SK-N-SH (cell line): ENCODE data around the gene MCCC1. TPM values are rescaled to one million over a fixed set of nuclear protein-coding genes. Genes with fewer than 3 reads are reported as not detected.
A peak's percentile ranks its signal among the peaks of the same experiment; 100 is the strongest.

Source experiments
- CTCF ChIA-PET: fragments of 300-600, 350-600 bp; formaldehyde crosslinking; extraction: SDS; loops from one replicate; lab custom pipeline; 2021; lab: Yijun Ruan, JAX
- POLR2A ChIA-PET: fragments of 350-600 bp; sonication (Branson Sonifier 250); formaldehyde crosslinking; extraction: SDS; loops from one replicate; lab custom pipeline; 2020; ENCODE audit warnings: antibody characterized with exemption, inconsistent platforms; lab: Yijun Ruan, JAX
- DNase-seq: peaks from one replicate; pipeline ENCODE4 v3.0.0; 2012
- H2AFZ ChIP-seq: fragments of 200-600 bp; sonication (generic); 2 replicates; pipeline ENCODE4 v1.8.1; 2016; ENCODE audit warnings: antibody characterized with exemption, mild to moderate bottlenecking, low read depth
- H3F3A ChIP-seq: fragments of 200-600 bp; sonication (generic); replicated peaks from 2 replicates; pipeline ENCODE3; 2016; ENCODE audit warnings: antibody characterized with exemption, mild to moderate bottlenecking; ENCODE audit not compliant: insufficient read depth
- H3K27ac ChIP-seq, 2 experiments: fragments of 200-500 bp in 1 of 2; fragments of 200-600 bp in 1 of 2; sonication (Bioruptor generic) in 1 of 2; sonication (generic), shearing (Covaris generic) in 1 of 2; 2 replicates each; pipeline versions ENCODE4 v1.5.1 to v1.6.1; 2014 to 2016; ENCODE audit warnings: low read depth in 2 of 2, inconsistent platforms in 1 of 2, low read length in 1 of 2, mild to moderate bottlenecking in 1 of 2, mixed read lengths in 1 of 2
- H3K27me3 ChIP-seq: fragments of 200-600 bp; sonication (generic), shearing (Covaris generic); 2 replicates; pipeline ENCODE4 v1.6.1; 2016; ENCODE audit warnings: mixed run types; ENCODE audit not compliant: insufficient read depth
- H3K36me3 ChIP-seq, 2 experiments: fragments of 200-500 bp in 1 of 2; fragments of 200-600 bp in 1 of 2; sonication (Bioruptor generic) in 1 of 2; sonication (generic) in 1 of 2; replicated peaks in 1 of 2; 2 replicates each; pipeline versions ENCODE3 to v1.5.1; 2014 to 2016; ENCODE audit warnings: low read length in 1 of 2, mild to moderate bottlenecking in 1 of 2; ENCODE audit not compliant: insufficient read depth in 2 of 2, control insufficient read depth in 1 of 2
- H3K4me1 ChIP-seq, 2 experiments: fragments of 200-500 bp in 1 of 2; fragments of 200-600 bp in 1 of 2; sonication (Bioruptor generic) in 1 of 2; sonication (generic), shearing (Covaris generic) in 1 of 2; 2 replicates each; pipeline versions ENCODE4 v1.5.1 to v1.6.1; 2014 to 2016; ENCODE audit warnings: low read depth in 1 of 2, low read length in 1 of 2, mixed run types in 1 of 2; ENCODE audit not compliant: insufficient read depth in 2 of 2, control insufficient read depth in 1 of 2
- H3K4me2 ChIP-seq: fragments of 200-600 bp; sonication (generic), shearing (Covaris generic); 2 replicates; pipeline ENCODE4 v1.6.1; 2017; ENCODE audit warnings: mixed run types
- H3K4me3 ChIP-seq, 2 experiments: fragments of 200-500 bp in 1 of 2; fragments of 200-600 bp in 1 of 2; sonication (Bioruptor generic) in 1 of 2; sonication (generic), shearing (Covaris generic) in 1 of 2; 2 replicates each; pipeline versions ENCODE4 v1.5.1 to v1.8.1; 2014 to 2016; ENCODE audit warnings: low read depth in 2 of 2, inconsistent platforms in 1 of 2, low read length in 1 of 2, mild to moderate bottlenecking in 1 of 2, mixed read lengths in 1 of 2, moderate library complexity in 1 of 2
- H3K79me2 ChIP-seq: fragments of 200-600 bp; sonication (generic); 2 replicates; pipeline ENCODE4 v1.8.1; 2017; ENCODE audit warnings: mild to moderate bottlenecking; ENCODE audit not compliant: insufficient read depth
- H3K9ac ChIP-seq: fragments of 200-600 bp; sonication (generic); 2 replicates; pipeline ENCODE4 v1.6.1; 2017; ENCODE audit warnings: mixed run types
- H3K9me2 ChIP-seq: fragments of 200-600 bp; sonication (generic); 2 replicates; pipeline ENCODE4 v1.6.1; 2017; ENCODE audit warnings: mixed run types
- H3K9me3 ChIP-seq: fragments of 200-600 bp; sonication (generic); 2 replicates; pipeline ENCODE4 v1.6.1; 2017; ENCODE audit warnings: mixed run types, mild to moderate bottlenecking, moderate library complexity
- H4K20me1 ChIP-seq: fragments of 200-600 bp; sonication (generic); 2 replicates; pipeline ENCODE4 v1.6.1; 2017; ENCODE audit warnings: mild to moderate bottlenecking, mixed run types; ENCODE audit not compliant: insufficient read depth
- CHD2 ChIP-seq: fragments of 150-350 bp; IDR thresholded peaks from 2 replicates; pipeline ENCODE4 v1.6.1; 2018; ENCODE audit warnings: low read length; ENCODE audit not compliant: partially characterized antibody
- FOSL2 ChIP-seq: IDR thresholded peaks from 2 replicates; pipeline ENCODE4 v1.4.0; 2012; ENCODE audit warnings: low read depth, mild to moderate bottlenecking, moderate library complexity, borderline replicate concordance
- FOXM1 ChIP-seq: IDR thresholded peaks from 2 replicates; pipeline ENCODE4 v1.4.0; 2012; ENCODE audit warnings: low read depth, mild to moderate bottlenecking
- GABPA ChIP-seq: IDR thresholded peaks from 2 replicates; pipeline ENCODE4 v1.4.0; 2012; ENCODE audit warnings: low read depth, mild to moderate bottlenecking
- MEF2A ChIP-seq: IDR thresholded peaks from 2 replicates; pipeline ENCODE4 v1.4.0; 2012; ENCODE audit warnings: low read depth, borderline replicate concordance
- NFIC ChIP-seq: IDR thresholded peaks from 2 replicates; pipeline ENCODE4 v1.4.0; 2012; ENCODE audit warnings: borderline replicate concordance
- RFX5 ChIP-seq: IDR thresholded peaks from 2 replicates; pipeline ENCODE4 v1.6.1; 2012; ENCODE audit warnings: mild to moderate bottlenecking, improper control_type of control experiment, low read length
- SIN3A ChIP-seq: IDR thresholded peaks from 2 replicates; pipeline ENCODE4 v1.6.1; 2012; ENCODE audit warnings: low read depth, mild to moderate bottlenecking, low read length, moderate library complexity, borderline replicate concordance
- SMC3 ChIP-seq: IDR thresholded peaks from 2 replicates; pipeline ENCODE4 v1.6.1; 2012; ENCODE audit warnings: low read depth, low read length, improper control_type of control experiment
- TCF12 ChIP-seq: IDR thresholded peaks from 2 replicates; pipeline ENCODE4 v1.4.0; 2012
- YY1 ChIP-seq: IDR thresholded peaks from 2 replicates; pipeline ENCODE4 v1.4.0; 2012; ENCODE audit warnings: low read depth, mild to moderate bottlenecking
- WGBS: methylation state at CpG from one replicate; pipeline ENCODE4 v1.1.6; 2017; ENCODE audit warnings: low lambda C conversion rate; 5-methylcytosine and 5-hydroxymethylcytosine counted together
- polyA plus RNA-seq, 3 experiments: library from polyadenylated mRNA; depleted of rRNA; stranded (reverse); fragments of >200 nt; gene quantifications; 2 replicates each; pipeline ENCODE4 v1.2.3, GENCODE V29; 2012
- TF ChIP-seq, protein P1 (sequence below): IDR thresholded peaks from 2 replicates; pipeline ENCODE4 v1.4.0; 2012; ENCODE audit warnings: low read depth, borderline replicate concordance

The MCCC1 gene
- polyA plus RNA-seq, 1 of the 3 experiments (the other 2 are of a cell fraction), result 15.4 TPM

DNA sequence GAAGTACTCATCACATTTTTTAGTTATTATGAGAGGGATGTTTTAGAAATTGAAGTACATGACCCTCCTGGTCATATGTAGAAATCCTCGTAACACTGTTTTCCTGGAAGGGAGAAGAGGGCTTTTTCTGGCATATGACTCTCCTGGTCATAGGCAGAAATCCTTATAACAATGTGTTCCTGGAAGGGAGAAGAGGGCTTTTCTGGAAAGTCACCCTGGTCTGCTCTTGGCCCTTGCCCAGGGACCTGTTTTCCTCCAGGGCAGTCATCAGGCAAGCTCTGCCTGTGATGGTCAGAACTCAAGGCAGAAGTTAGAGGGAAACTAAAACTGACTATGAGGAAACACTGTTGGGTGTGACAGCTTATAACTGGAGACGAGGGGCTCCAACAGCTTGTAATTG, 35.5 kb upstream of the MCCC1 start:
- Histone ChIP-seq H3K9ac (no peak overlapping the region), H3K4me3 (no peak overlapping the region), H3K27me3 (no peaks in the 10 kb centered on the region), H2AFZ (0 out of 2 replicates have a peak overlapping the region, but pooled peaks have one; percentile 8), H3K9me3 (no peaks in the 10 kb centered on the region), H3K9me2 (no peaks in the 10 kb centered on the region), H3K4me2 (no peak overlapping the region), H3K4me1 (peaks cover 2 to 12% of the 10 kb centered on the region in 2 experiments; a peak in 2 of 4 replicates), H3K27ac (no peak overlapping the region), H3F3A (no peaks in the 10 kb centered on the region), H4K20me1 (no peaks in the 10 kb centered on the region), H3K36me3 (no peaks in the 10 kb centered on the region), H3K79me2 (no peaks in the 10 kb centered on the region)
- 73% methylated on average over 2 of the region's 2 CpGs for WGBS
- no peak for TF ChIP-seq SMC3
- ChIA-PET CTCF (interaction anchor here (0.6 to 1.0 kb wide), 3 partner anchors 12 to 224 kb away, joined by 3 to 4 read pairs (median 3); no protein-coding TSS in a partner anchor), POLR2A (no interaction called here)
- no peak for DNase-seq

DNA sequence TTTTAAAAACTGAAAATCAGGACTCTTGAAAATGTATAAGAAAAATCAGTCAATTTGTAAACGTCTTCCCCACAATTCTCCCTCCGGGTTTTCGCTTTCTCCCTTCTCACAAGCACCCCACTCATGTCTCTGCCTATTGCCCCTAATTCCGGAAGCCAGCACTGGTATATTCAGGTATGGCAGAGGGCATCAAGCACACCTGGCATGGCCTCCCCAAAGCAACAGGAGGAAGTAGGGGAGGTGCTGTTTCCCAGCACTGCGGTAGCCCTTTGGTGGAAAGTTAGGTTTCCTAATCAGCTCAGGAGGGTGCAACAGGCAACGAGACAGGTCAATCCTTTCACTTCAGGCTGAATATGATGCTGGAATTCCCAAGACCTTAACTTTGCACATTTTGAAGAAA, 33.1 kb upstream of the MCCC1 start:
- Histone ChIP-seq H3F3A (no peaks in the 10 kb centered on the region), H3K4me3 (no peak overlapping the region), H3K27me3 (no peaks in the 10 kb centered on the region), H3K36me3 (no peaks in the 10 kb centered on the region), H4K20me1 (no peaks in the 10 kb centered on the region), H3K27ac (no peak overlapping the region; a peak in 1 of 4 replicates), H3K4me1 (peaks cover 0 to 12% of the 10 kb centered on the region in 2 experiments; a peak in 1 of 4 replicates), H3K4me2 (no peak overlapping the region), H3K9me2 (no peaks in the 10 kb centered on the region), H3K9me3 (peaks cover 11% of the 10 kb centered on the region; the same call in 1 of the 2 replicates), H2AFZ (no peak overlapping the region; the same call in 1 of the 2 replicates), H3K79me2 (no peaks in the 10 kb centered on the region), H3K9ac (no peak overlapping the region)
- TF ChIP-seq, protein P1, sequence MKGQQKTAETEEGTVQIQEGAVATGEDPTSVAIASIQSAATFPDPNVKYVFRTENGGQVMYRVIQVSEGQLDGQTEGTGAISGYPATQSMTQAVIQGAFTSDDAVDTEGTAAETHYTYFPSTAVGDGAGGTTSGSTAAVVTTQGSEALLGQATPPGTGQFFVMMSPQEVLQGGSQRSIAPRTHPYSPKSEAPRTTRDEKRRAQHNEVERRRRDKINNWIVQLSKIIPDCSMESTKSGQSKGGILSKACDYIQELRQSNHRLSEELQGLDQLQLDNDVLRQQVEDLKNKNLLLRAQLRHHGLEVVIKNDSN, result no peak
- TF ChIP-seq YY1 (no peak), MEF2A (no peak), GABPA (no peak), SIN3A (no peak), NFIC (no peak)
- ChIA-PET CTCF (interaction anchor here (1.2 to 1.7 kb wide), 4 partner anchors 10 to 250 kb away, joined by 3 to 7 read pairs (median 4); no protein-coding TSS in a partner anchor), POLR2A (no interaction called here)
- no peak for DNase-seq
- WGBS, result 55% methylated on average over 6 of the region's 6 CpGs

DNA sequence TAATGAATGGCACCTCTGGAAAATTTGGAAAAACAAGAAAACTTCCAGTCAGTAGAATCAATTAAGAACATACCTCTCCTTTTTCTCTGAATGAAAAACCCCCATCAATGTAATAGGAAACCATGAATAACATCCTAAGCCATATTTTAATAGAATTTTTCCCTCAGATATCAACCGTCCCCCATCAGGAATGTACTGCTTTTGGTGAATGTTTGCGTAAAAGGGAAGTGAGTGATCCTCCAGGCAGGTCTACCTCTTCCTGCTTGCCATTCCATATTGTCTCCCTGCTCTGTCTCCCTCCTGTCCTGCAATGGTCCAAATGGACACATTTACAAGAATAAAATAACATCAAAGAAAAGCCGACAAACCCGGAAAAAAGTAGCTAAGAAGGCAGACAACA, 32.4 kb upstream of the MCCC1 start:
- no peaks in the 10 kb centered on the region for H4K20me1 ChIP-seq
- WGBS, result 27% methylated on average over 4 of the region's 4 CpGs
- no peaks in the 10 kb centered on the region for H3K79me2 ChIP-seq
- peak overlapping the region; percentile 67 for H2AFZ ChIP-seq
- H3K9me2 ChIP-seq, result no peaks in the 10 kb centered on the region
- H3K27ac ChIP-seq, result peak overlapping the region in 1 of 2 experiments; percentile 62; a peak in 2 of 4 replicates
- ChIA-PET CTCF (interaction anchor here (1.0 to 1.7 kb wide), 3 partner anchors 9 to 250 kb away, joined by 3 to 7 read pairs (median 4); no protein-coding TSS in a partner anchor), POLR2A (no interaction called here)
- peaks cover 0 to 12% of the 10 kb centered on the region in 2 experiments; a peak in 1 of 4 replicates for H3K4me1 ChIP-seq
- peaks cover 11% of the 10 kb centered on the region; the same call in 1 of the 2 replicates for H3K9me3 ChIP-seq
- H3K4me2 ChIP-seq, result peak overlapping the region; percentile 47
- peak overlapping the region in 1 of 2 experiments; percentile 13; a peak in 1 of 4 replicates for H3K4me3 ChIP-seq
- H3F3A ChIP-seq, result no peaks in the 10 kb centered on the region
- peak overlapping the region; percentile 44; the same call in 1 of the 2 replicates for H3K9ac ChIP-seq
- TF ChIP-seq FOXM1, result no peak
- no peak for TF ChIP-seq MEF2A
- no peak for TF ChIP-seq RFX5
- peak; percentile 17; the same call in 1 of the 2 replicates for TF ChIP-seq TCF12
- no peak for TF ChIP-seq CHD2
- no peak for TF ChIP-seq NFIC
- TF ChIP-seq FOSL2, result peak; percentile 30; the same call in 1 of the 2 replicates
- DNase-seq, result no peak
- H3K27me3 ChIP-seq, result no peaks in the 10 kb centered on the region
- no peaks in the 10 kb centered on the region for H3K36me3 ChIP-seq
